Immature natural killer cell (primary cell): Measurements from ENCODE around the gene ERI2. TPM values are rescaled to one million over a fixed set of nuclear protein-coding genes. Genes with fewer than 3 reads are reported as not detected.
A peak's percentile ranks its signal among the peaks of the same experiment; 100 is the strongest.

ENCODE experiments used
- DNase-seq, 3 donors: peaks; one replicate each; pipeline ENCODE4 v3.0.0; 2022; ENCODE audit warnings: mixed read lengths in 1 of 3
- H3K27ac Mint-ChIP-seq, 6 donors: one replicate each; pipeline ENCODE4 v1.8.0; 2020; ENCODE audit warnings: mixed read lengths in 6 of 6, mild to moderate bottlenecking in 5 of 6, inconsistent platforms in 4 of 6, moderate library complexity in 3 of 6
- H3K27me3 Mint-ChIP-seq, 3 donors: one replicate each; pipeline ENCODE4 v1.8.0; 2020 to 2021; ENCODE audit warnings: low read depth in 3 of 3, mild to moderate bottlenecking in 3 of 3, mixed read lengths in 3 of 3, moderate library complexity in 3 of 3, inconsistent platforms in 1 of 3
- H3K36me3 Mint-ChIP-seq, 3 donors: one replicate each; pipeline ENCODE4 v1.8.0; 2020; ENCODE audit warnings: mixed read lengths in 3 of 3, inconsistent platforms in 2 of 3, mild to moderate bottlenecking in 2 of 3
- H3K4me1 Mint-ChIP-seq, 2 donors: one replicate each; pipeline ENCODE4 v1.8.0; 2020; ENCODE audit warnings: inconsistent platforms in 2 of 2, mild to moderate bottlenecking in 2 of 2, mixed read lengths in 2 of 2, moderate library complexity in 1 of 2
- H3K4me3 Mint-ChIP-seq, 5 donors: one replicate each; pipeline ENCODE4 v1.8.0; 2020; ENCODE audit warnings: mild to moderate bottlenecking in 5 of 5, mixed read lengths in 5 of 5, inconsistent platforms in 3 of 5, moderate library complexity in 3 of 5
- H3K9me3 Mint-ChIP-seq, 6 donors: one replicate each; pipeline ENCODE4 v1.8.0; 2020; ENCODE audit warnings: mild to moderate bottlenecking in 6 of 6, mixed read lengths in 6 of 6, inconsistent platforms in 4 of 6, moderate library complexity in 3 of 6
- polyA plus RNA-seq, 3 donors: library from polyadenylated mRNA; unstranded; fragments of 300-500 nt; fragmentation: Illumina TruSeq; gene quantifications; one replicate each; pipeline ENCODE4 v1.2.3, GENCODE V29; 2021

Gene ERI2
- polyA plus RNA-seq, 3 donors from 2014 or later = 2.0 to 4.7 (median 4.2) TPM

- no peak for DNase-seq
- Mint-ChIP-seq H3K4me1 (peaks cover 10 to 11% of the 10 kb centered on the region in 2 donors), H3K9me3 (peaks cover 0 to 4% (median 0%) of the 10 kb centered on the region in 6 donors), H3K36me3 (peaks cover 0 to 23% (median 17%) of the 10 kb centered on the region in 3 donors), H3K27ac (no peak overlapping the region), H3K4me3 (no peak overlapping the region), H3K27me3 (peaks cover 0 to 3% (median 0%) of the 10 kb centered on the region in 3 donors)
Measured at GRCh38 chr16:20839504-20839903, 33.2 kb upstream of the ERI2 start.

- Mint-ChIP-seq H3K4me1 (no peaks in the 10 kb centered on the region), H3K36me3 (peaks cover 0 to 30% (median 17%) of the 10 kb centered on the region in 3 donors), H3K27ac (no peak overlapping the region), H3K27me3 (peaks cover 0 to 3% (median 0%) of the 10 kb centered on the region in 3 donors), H3K9me3 (peaks cover 0 to 4% (median 0%) of the 10 kb centered on the region in 6 donors), H3K4me3 (no peak overlapping the region)
- DNase-seq = no peak
Measured at GRCh38 chr16:20838240-20838639, 32.0 kb upstream of the ERI2 start.

GRCh38 chr16:20833086-20833485 lies 26.8 kb upstream of the ERI2 start:
- H3K36me3 Mint-ChIP-seq = peaks cover 0 to 30% (median 17%) of the 10 kb centered on the region in 3 donors
- DNase-seq = no peak
- H3K4me1 Mint-ChIP-seq = no peaks in the 10 kb centered on the region
- H3K9me3 Mint-ChIP-seq = peaks cover 0 to 4% (median 0%) of the 10 kb centered on the region in 6 donors
- no peak overlapping the region for H3K4me3 Mint-ChIP-seq
- H3K27me3 Mint-ChIP-seq = peaks cover 0 to 1% (median 0%) of the 10 kb centered on the region in 3 donors
- H3K27ac Mint-ChIP-seq = no peak overlapping the region

- Mint-ChIP-seq H3K36me3 (peaks cover 0 to 16% (median 9%) of the 10 kb centered on the region in 3 donors), H3K4me1 (no peaks in the 10 kb centered on the region), H3K9me3 (no peaks in the 10 kb centered on the region), H3K4me3 (no peak overlapping the region), H3K27ac (no peak overlapping the region), H3K27me3 (no peaks in the 10 kb centered on the region)
- DNase-seq = no peak
Measured at GRCh38 chr16:20830372-20830771, 24.1 kb upstream of the ERI2 start.

- H3K27ac Mint-ChIP-seq = no peak overlapping the region
- H3K36me3 Mint-ChIP-seq = peaks cover 0 to 7% (median under 1%) of the 10 kb centered on the region in 3 donors
- no peaks in the 10 kb centered on the region for H3K9me3 Mint-ChIP-seq
- H3K4me3 Mint-ChIP-seq = no peak overlapping the region
- no peak for DNase-seq
- no peaks in the 10 kb centered on the region for H3K4me1 Mint-ChIP-seq
- no peaks in the 10 kb centered on the region for H3K27me3 Mint-ChIP-seq
Measured at GRCh38 chr16:20829536-20829935, 23.3 kb upstream of the ERI2 start.

- Mint-ChIP-seq H3K4me3 (no peak overlapping the region), H3K27me3 (peaks cover 0 to under 1% (median 0%) of the 10 kb centered on the region in 3 donors), H3K4me1 (peaks cover 7 to 10% of the 10 kb centered on the region in 2 donors), H3K36me3 (no peaks in the 10 kb centered on the region), H3K27ac (no peak overlapping the region), H3K9me3 (no peaks in the 10 kb centered on the region)
- no peak for DNase-seq
Measured at GRCh38 chr16:20826039-20826566, 19.8 kb upstream of the ERI2 start.

GRCh38 chr16:20822521-20823325 lies 16.5 kb upstream of the ERI2 start:
- DNase-seq = no peak
- Mint-ChIP-seq H3K36me3 (peaks cover 0 to 7% (median 0%) of the 10 kb centered on the region in 3 donors), H3K27ac (peak overlapping the region in 1 of 6 donors; percentile 7), H3K4me3 (no peak overlapping the region), H3K9me3 (no peaks in the 10 kb centered on the region), H3K27me3 (peaks cover 0 to 2% (median 0%) of the 10 kb centered on the region in 3 donors), H3K4me1 (peaks cover 7 to 10% of the 10 kb centered on the region in 2 donors)

GRCh38 chr16:20821682-20822081 lies 15.4 kb upstream of the ERI2 start:
- peaks cover 7 to 10% of the 10 kb centered on the region in 2 donors for H3K4me1 Mint-ChIP-seq
- no peaks in the 10 kb centered on the region for H3K9me3 Mint-ChIP-seq
- DNase-seq = no peak
- H3K27ac Mint-ChIP-seq = peak overlapping the region in 1 of 6 donors; percentile 30
- peaks cover 0 to 2% (median 0%) of the 10 kb centered on the region in 3 donors for H3K27me3 Mint-ChIP-seq
- no peak overlapping the region for H3K4me3 Mint-ChIP-seq
- peaks cover 0 to 7% (median 0%) of the 10 kb centered on the region in 3 donors for H3K36me3 Mint-ChIP-seq

GRCh38 chr16:20818929-20819585 lies 12.8 kb upstream of the ERI2 start:
- Mint-ChIP-seq H3K36me3 (peaks cover 0 to 7% (median 0%) of the 10 kb centered on the region in 3 donors), H3K4me1 (peaks cover 7 to 10% of the 10 kb centered on the region in 2 donors), H3K4me3 (no peak overlapping the region), H3K27ac (no peak overlapping the region), H3K27me3 (peaks cover 0 to 2% (median 0%) of the 10 kb centered on the region in 3 donors), H3K9me3 (no peaks in the 10 kb centered on the region)
- no peak for DNase-seq

GRCh38 chr16:20814784-20815183 lies 8.5 kb upstream of the ERI2 start:
- DNase-seq = no peak
- no peak overlapping the region for H3K27ac Mint-ChIP-seq
- no peak overlapping the region for H3K4me3 Mint-ChIP-seq

GRCh38 chr16:20812510-20812909 lies 6.2 kb upstream of the ERI2 start:
- DNase-seq = no peak
- no peak overlapping the region for H3K27ac Mint-ChIP-seq
- H3K4me3 Mint-ChIP-seq = no peak overlapping the region
- H3K4me1 Mint-ChIP-seq = peaks cover 12 to 20% of the 10 kb centered on the region in 2 donors
- H3K27me3 Mint-ChIP-seq = no peaks in the 10 kb centered on the region
- no peaks in the 10 kb centered on the region for H3K9me3 Mint-ChIP-seq
- no peaks in the 10 kb centered on the region for H3K36me3 Mint-ChIP-seq

More at GRCh38 chr16:20814784-20815183, 8.5 kb upstream of the ERI2 start:
- Mint-ChIP-seq H3K27me3 (no peaks in the 10 kb centered on the region), H3K4me1 (peaks cover 7 to 10% of the 10 kb centered on the region in 2 donors), H3K36me3 (peaks cover 0 to 3% (median 0%) of the 10 kb centered on the region in 3 donors), H3K9me3 (no peaks in the 10 kb centered on the region)

- H3K27ac Mint-ChIP-seq = no peak overlapping the region
- H3K27me3 Mint-ChIP-seq = no peaks in the 10 kb centered on the region
- H3K9me3 Mint-ChIP-seq = no peaks in the 10 kb centered on the region
- no peak for DNase-seq
- H3K4me1 Mint-ChIP-seq = peaks cover 16 to 25% of the 10 kb centered on the region in 2 donors
- H3K4me3 Mint-ChIP-seq = no peak overlapping the region
- H3K36me3 Mint-ChIP-seq = no peaks in the 10 kb centered on the region
Measured at GRCh38 chr16:20811889-20812439, 5.7 kb upstream of the ERI2 start.

GRCh38 chr16:20807862-20808261 lies 1.6 kb upstream of the ERI2 start:
- Mint-ChIP-seq H3K4me1 (peaks cover 28 to 44% of the 10 kb centered on the region in 2 donors), H3K9me3 (no peaks in the 10 kb centered on the region), H3K27me3 (peaks cover 0 to 5% (median 1%) of the 10 kb centered on the region in 3 donors), H3K27ac (peak overlapping the region in 5 of 6 donors; percentile 14 to 63 (median 32)), H3K4me3 (peak overlapping the region; percentile 77 to 99 (median 96)), H3K36me3 (no peaks in the 10 kb centered on the region)
- no peak for DNase-seq
